Thyroid gland (tissue), 4 donors: Measurements from ENCODE around the gene DPAGT1. TPM values are rescaled to one million over a fixed set of nuclear protein-coding genes. Genes with fewer than 3 reads are reported as not detected.
"Not testable (repeated sequence)": the region's sequence is repeated elsewhere in the genome, so short reads cannot be mapped to it uniquely, and the experiment has no call there.

Source experiments
- DNase-seq, 2 donors: peaks; one replicate each; pipeline ENCODE4 v3.0.0-alpha.2; 2019
- H3K27ac ChIP-seq, 3 donors: fragments of 200-600 bp; sonication (generic); 1 replicate in 2 of 3; 2 replicates in 1 of 3; pipeline ENCODE4 v1.5.1; 2016 to 2019; ENCODE audit warnings: mild to moderate bottlenecking in 1 of 3, moderate library complexity in 1 of 3
- H3K27me3 ChIP-seq: fragments of 200-600 bp; sonication (generic); one replicate; pipeline ENCODE4 v1.5.1; 2019
- H3K36me3 ChIP-seq, 2 donors: fragments of 200-600 bp; sonication (generic); one replicate each; pipeline ENCODE4 v1.5.1; 2016 to 2019
- H3K4me1 ChIP-seq, 2 donors: fragments of 200-600 bp; sonication (generic); one replicate each; pipeline ENCODE4 v1.5.1; 2017 to 2019
- H3K4me3 ChIP-seq, 3 donors: fragments of 200-600 bp; sonication (generic); replicated peaks in 1 of 3; 1 replicate in 2 of 3; 2 replicates in 1 of 3; pipeline ENCODE4 v1.5.1; 2016; ENCODE audit warnings: mild to moderate bottlenecking in 1 of 3
- H3K9me3 ChIP-seq: fragments of 200-600 bp; sonication (generic); one replicate; pipeline ENCODE4 v1.5.1; 2017
- CTCF ChIP-seq, 6 experiments: fragments of 200-600 bp in 3 of 6; fragments of 450-650 bp in 3 of 6; sonication (generic) in 3 of 6; IDR thresholded peaks; one replicate each; pipeline ENCODE4 v1.5.1; 2016 to 2019; ENCODE audit warnings: antibody characterized with exemption in 6 of 6, mild to moderate bottlenecking in 2 of 6, inconsistent platforms in 1 of 6, moderate library complexity in 1 of 6
- POLR2A ChIP-seq, 2 donors: fragments of 450-650 bp; IDR thresholded peaks; one replicate each; pipeline ENCODE4 v1.6.1; 2017; ENCODE audit warnings: antibody characterized with exemption in 2 of 2, mild to moderate bottlenecking in 2 of 2, moderate library complexity in 1 of 2
- WGBS, 2 donors: methylation state at CpG; one replicate each; pipeline ENCODE4 v1.1.5; 2017; 5-methylcytosine and 5-hydroxymethylcytosine counted together
- intact Hi-C: fragments of 100-400 bp; cut with DNase I; formaldehyde crosslinking; loops from one replicate; pipeline ENCODE4 v1.15.1; 2023
- total RNA-seq, 4 donors: library from RNA; depleted of rRNA; stranded (reverse); fragments of >200 nt; gene quantifications; one replicate each; pipeline ENCODE4 v1.2.3, GENCODE V29; 2016

The DPAGT1 gene
- total RNA-seq, 4 donors from 2014 or later: 29.8 to 42.8 (median 38.7) TPM

- no peaks in the 10 kb centered on the region for H3K27me3 ChIP-seq
- DNase-seq: no peak
- H3K27ac ChIP-seq: peak overlapping the region in 2 of 3 donors; percentile 61 to 66
- no peaks in the 10 kb centered on the region for H3K9me3 ChIP-seq
- intact Hi-C loops: no loop called here
- peaks cover 14 to 35% of the 10 kb centered on the region in 2 donors for H3K4me1 ChIP-seq
- 0% methylated on average over 7 of the region's 65 CpGs; no CpG with 5 or more reads in 1 of the 2 donors for WGBS, 2 donors
- peaks cover 13 to 16% of the 10 kb centered on the region in 2 donors for H3K36me3 ChIP-seq
- TF ChIP-seq CTCF (IDR thresholded peaks at IDR 0.05) (no peak), POLR2A (IDR thresholded peaks at IDR 0.05) (no peak)
- peak overlapping the region; percentile 27 to 94 (median 89) for H3K4me3 ChIP-seq
Observed at GRCh38 chr11:119107538-119108145, 6.0 kb upstream of the DPAGT1 start.

GRCh38 chr11:119106564-119107537, 5.2 kb upstream of the DPAGT1 start, which contains the start of gene C2CD2L:
Gene C2CD2L (plus strand): TSS chr11:119107344. CDS start chr11:119107742, 398 bp downstream.
- DNase-seq: peak; percentile 90 to 93
- peaks cover 14 to 35% of the 10 kb centered on the region in 2 donors for H3K4me1 ChIP-seq
- 2 to 4% methylated on average over 13 to 37 of the region's 49 CpGs for WGBS, 2 donors
- H3K27ac ChIP-seq: peak within 1 kb of the TSS; percentile 31 to 66 (median 61)
- intact Hi-C loops: no loop called here
- H3K9me3 ChIP-seq: no peaks in the 10 kb centered on the region
- peaks cover 6 to 9% of the 10 kb centered on the region in 2 donors for H3K36me3 ChIP-seq
- TF ChIP-seq POLR2A (IDR thresholded peaks at IDR 0.05) (peak in 1 of 2 donors; percentile 54), CTCF (IDR thresholded peaks at IDR 0.05) (no peak)
- H3K4me3 ChIP-seq: peak within 1 kb of the TSS; percentile 27 to 94 (median 89)
- no peaks in the 10 kb centered on the region for H3K27me3 ChIP-seq

- intact Hi-C loops: no loop called here
- Histone ChIP-seq H3K27ac (no peak overlapping the region), H3K36me3 (no peaks in the 10 kb centered on the region), H3K4me3 (no peak overlapping the region), H3K4me1 (peaks cover 25 to 39% of the 10 kb centered on the region in 2 donors), H3K9me3 (no peaks in the 10 kb centered on the region), H3K27me3 (no peaks in the 10 kb centered on the region)
- WGBS, 2 donors: 61 to 66% methylated on average over 4 of the region's 4 CpGs
- DNase-seq: no peak
- TF ChIP-seq CTCF (IDR thresholded peaks at IDR 0.05) (no peak), POLR2A (IDR thresholded peaks at IDR 0.05) (no peak)
Observed at GRCh38 chr11:119103793-119104192, 2.1 kb upstream of the DPAGT1 start.

GRCh38 chr11:119103161-119103664, 1.6 kb upstream of the DPAGT1 start:
- H3K4me3 ChIP-seq, DNase-seq, H3K27me3 ChIP-seq, intact Hi-C loops, H3K36me3 ChIP-seq, H3K9me3 ChIP-seq: not testable (repeated sequence)
- Histone ChIP-seq H3K4me1 (peaks cover 22 to 34% of the 10 kb centered on the region in 2 donors), H3K27ac (peak overlapping the region in 2 of 3 donors; percentile 85 to 91)
- WGBS, 2 donors: 81 to 94% methylated on average over 18 of the region's 18 CpGs

GRCh38 chr11:119100994-119101758, 477 bp downstream of the DPAGT1 start:
- intact Hi-C loops: no loop called here
- WGBS, 2 donors: 3% methylated on average over 19 to 26 of the region's 29 CpGs
- no peak for DNase-seq

More at GRCh38 chr11:119100994-119101758, 477 bp downstream of the DPAGT1 start:
- Histone ChIP-seq H3K36me3 (peaks cover 9 to 11% of the 10 kb centered on the region in 2 donors), H3K4me1 (peaks cover 12 to 23% of the 10 kb centered on the region in 2 donors), H3K4me3 (peak overlapping the region; percentile 35 to 74 (median 59)), H3K9me3 (no peaks in the 10 kb centered on the region), H3K27me3 (no peaks in the 10 kb centered on the region), H3K27ac (peak overlapping the region; percentile 85 to 91 (median 88))
- no peak for TF ChIP-seq POLR2A (IDR thresholded peaks at IDR 0.05)
- no peak for TF ChIP-seq CTCF (IDR thresholded peaks at IDR 0.05)
